ENCODE measurements around the gene LRRC19.

DNA sequence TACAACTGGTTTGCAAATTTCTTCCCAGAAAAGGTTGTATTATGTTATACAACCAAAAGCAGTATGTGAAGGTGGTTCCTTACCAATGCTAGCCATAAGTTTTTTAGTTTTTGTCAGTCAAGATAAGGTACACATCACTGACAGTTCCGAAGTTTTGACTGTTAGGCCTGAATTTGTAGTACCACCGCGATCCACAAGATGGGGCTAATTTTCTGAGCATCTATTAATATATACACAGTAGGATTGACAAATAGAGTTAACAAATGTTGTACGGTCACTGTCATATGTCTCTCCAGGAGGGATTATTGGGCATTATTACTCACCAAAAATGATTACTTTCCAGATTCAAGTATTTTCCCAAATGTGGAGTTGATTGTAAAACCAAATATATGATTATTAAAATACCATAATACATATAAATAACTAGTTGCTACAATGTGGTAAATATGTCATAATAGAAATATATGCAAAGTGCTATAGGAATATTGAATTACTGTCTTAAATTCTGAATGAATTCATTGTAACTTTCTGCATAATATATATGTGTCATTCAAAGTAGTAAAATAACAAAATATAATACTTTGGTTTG lies 28.4 kb upstream of the LRRC19 start:
- TF ChIP-seq EZH2 (IDR thresholded peaks at IDR 0.05) = no peak
- TF ChIP-seq, protein P1, sequence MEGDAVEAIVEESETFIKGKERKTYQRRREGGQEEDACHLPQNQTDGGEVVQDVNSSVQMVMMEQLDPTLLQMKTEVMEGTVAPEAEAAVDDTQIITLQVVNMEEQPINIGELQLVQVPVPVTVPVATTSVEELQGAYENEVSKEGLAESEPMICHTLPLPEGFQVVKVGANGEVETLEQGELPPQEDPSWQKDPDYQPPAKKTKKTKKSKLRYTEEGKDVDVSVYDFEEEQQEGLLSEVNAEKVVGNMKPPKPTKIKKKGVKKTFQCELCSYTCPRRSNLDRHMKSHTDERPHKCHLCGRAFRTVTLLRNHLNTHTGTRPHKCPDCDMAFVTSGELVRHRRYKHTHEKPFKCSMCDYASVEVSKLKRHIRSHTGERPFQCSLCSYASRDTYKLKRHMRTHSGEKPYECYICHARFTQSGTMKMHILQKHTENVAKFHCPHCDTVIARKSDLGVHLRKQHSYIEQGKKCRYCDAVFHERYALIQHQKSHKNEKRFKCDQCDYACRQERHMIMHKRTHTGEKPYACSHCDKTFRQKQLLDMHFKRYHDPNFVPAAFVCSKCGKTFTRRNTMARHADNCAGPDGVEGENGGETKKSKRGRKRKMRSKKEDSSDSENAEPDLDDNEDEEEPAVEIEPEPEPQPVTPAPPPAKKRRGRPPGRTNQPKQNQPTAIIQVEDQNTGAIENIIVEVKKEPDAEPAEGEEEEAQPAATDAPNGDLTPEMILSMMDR (IDR thresholded peaks at IDR 0.05 in 2 of 3, conservative IDR thresholded peaks at IDR 0.05 in 1 of 3; ENCODE audit: borderline replicate concordance in 1 of 3, insufficient read depth in 1 of 3, low read depth in 2 of 3, low read length in 2 of 3) = peak; percentile 53 to 79 (median 69); a peak in 5 of 6 replicates
- TF ChIP-seq POLR2A (IDR thresholded peaks at IDR 0.05; ENCODE audit: borderline replicate concordance, extremely low read depth, insufficient read depth, insufficient read length) = no peak
- TF ChIP-seq SP1 (IDR thresholded peaks at IDR 0.05; ENCODE audit: low read depth) = no peak
- TF ChIP-seq CEBPB (IDR thresholded peaks at IDR 0.05; ENCODE audit: low read depth) = no peak
- TF ChIP-seq, protein P2, sequence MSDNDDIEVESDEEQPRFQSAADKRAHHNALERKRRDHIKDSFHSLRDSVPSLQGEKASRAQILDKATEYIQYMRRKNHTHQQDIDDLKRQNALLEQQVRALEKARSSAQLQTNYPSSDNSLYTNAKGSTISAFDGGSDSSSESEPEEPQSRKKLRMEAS (IDR thresholded peaks at IDR 0.05) = no peak

All from HCT116 (cell line).